HG02852 (cell line): ENCODE data around the gene TTC27.
"Not testable (repeated sequence)": the region's sequence is repeated elsewhere in the genome, so short reads cannot be mapped to it uniquely, and the experiment has no call there.

Source experiments
- ATAC-seq: cut with Tn5 transposase; IDR thresholded peaks from one replicate; pipeline ENCODE4 v1.9.1; 2021; ENCODE audit warnings: mild to moderate bottlenecking, moderate library complexity; ENCODE audit not compliant: unreplicated experiment

TTC27 gene

DNA sequence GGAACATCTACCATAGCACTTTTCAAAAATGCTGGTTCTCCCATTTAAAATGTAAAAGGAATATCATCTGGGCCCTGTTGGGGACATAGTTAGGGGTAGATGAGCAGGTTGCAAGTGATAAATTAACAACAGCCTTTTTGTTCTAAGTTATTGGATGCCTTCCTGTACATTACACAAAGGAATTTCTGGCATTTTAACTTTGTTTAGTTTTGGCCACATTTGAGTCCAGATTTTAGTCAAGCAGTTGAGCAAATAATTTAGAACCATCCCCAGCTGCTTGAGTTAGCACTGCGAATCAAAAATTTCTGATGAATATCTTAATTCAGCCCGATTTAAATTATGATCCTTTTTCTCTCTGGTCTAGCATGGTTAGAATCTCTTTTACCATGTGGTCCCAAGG lies 124.4 kb downstream of the TTC27 start:
- no peak for ATAC-seq

- no peak for ATAC-seq
These were observed 125.1 kb downstream of the TTC27 start for GRCh38 chr2:32752952-32753351.

DNA sequence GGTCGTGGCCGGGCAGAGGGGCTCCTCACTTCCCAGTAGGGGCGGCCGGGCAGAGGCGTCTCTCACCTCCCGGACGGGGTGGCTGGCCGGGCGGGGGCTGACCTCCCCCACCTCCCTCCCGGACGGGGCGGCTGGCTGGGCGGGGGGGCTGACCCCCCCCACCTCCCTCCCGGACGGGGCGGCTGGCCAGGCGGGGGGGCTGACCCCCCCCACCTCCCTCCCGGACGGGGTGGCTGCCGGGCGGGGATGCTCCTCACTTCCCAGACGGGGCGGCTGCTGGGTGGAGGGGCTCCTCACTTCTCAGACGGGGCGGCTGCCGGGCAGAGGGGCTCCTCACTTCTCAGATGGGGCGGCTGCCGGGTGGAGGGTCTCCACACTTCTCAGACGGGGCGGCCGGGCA lies 126.8 kb downstream of the TTC27 start:
- ATAC-seq: not testable (repeated sequence)

GRCh38 chr2:32755666-32756065 lies 127.8 kb downstream of the TTC27 start:
- ATAC-seq: no peak

DNA sequence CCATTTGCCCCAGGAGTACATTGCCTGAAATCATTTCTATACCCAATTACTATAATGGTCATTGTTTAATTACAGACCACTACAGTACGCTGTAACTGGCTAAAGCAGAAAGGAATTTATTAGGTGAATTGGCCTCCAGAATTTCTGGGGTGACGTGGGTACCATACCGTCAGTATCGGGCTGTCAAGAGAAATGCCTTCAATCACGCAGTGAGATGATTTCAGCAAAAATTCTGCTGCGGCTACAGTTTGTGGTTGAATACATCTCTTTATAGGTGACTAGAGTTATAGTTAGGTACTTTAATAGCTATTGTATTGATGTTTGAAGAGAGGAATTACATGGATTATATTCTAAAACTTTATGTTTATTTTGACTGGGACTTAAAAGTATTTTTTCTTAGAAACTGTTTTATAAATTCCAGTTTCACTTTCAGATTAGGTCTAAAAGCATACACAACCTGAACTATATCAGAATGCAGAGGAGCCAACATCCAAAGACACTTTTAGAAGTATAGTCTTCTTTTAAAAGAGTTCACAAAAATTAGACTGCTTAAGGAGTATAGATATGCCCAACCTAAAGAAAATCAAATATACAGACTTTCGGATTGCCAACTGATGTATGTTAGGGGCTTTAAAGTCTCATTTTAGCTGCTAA lies 128.4 kb downstream of the TTC27 start:
- no peak for ATAC-seq

- ATAC-seq: no peak
These were observed 130.4 kb downstream of the TTC27 start for GRCh38 chr2:32758232-32758631.

DNA sequence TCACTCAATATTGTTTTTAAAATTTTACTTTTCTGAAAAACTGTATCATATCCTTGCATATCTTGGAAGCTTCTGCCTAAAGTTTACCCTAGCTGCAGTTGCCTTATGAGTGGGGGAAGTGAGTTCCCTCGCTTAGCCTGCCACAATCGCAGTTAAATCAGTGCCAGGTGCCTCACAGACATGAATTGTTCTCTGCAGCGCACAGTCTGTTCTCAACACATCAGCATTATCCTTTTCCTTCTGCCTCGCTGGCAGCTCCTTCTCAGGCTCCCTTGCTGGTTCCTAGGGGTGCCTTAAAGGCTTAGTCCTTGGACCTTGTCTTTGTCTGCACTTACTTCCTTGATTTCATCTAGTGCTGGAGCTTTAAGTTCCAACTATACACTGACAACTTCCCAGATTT lies 132.8 kb downstream of the TTC27 start:
- ATAC-seq: no peak

DNA sequence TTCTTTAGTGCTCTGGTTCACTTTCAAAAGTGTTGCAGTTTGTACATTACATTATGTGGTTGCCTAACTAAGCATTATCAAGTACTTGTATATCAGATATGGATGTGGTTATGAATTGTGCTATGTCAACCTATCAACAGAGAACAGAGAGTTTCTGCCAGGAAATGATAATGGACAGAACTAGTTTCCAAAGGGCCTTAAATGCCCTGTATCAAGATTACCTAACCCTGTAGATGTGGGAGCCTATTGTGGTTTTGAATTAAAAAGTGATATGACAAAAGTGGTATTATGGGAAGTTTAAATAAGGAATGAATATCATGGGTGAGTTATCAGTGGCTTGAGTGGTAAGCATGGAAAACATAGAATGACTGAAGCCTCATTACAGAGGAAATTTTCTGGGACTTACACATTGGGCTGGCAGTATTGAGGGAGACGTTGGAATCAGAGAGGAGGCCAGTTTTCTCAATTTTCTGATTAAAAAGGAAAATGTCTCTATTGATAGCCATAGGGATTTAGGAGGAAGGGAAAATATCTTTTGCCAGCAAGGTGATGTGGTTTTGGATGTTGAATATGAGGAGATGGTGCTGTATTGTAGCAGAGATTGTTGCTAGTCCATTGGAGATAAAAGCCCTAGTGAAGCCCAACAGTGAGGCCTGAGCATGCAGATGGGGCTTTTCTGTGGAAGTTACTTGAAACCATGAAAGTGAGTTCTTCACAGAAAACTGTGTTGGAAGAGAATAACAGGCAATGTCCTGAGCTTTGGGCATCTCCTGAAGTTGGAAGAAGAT lies 140.7 kb downstream of the TTC27 start:
- no peak for ATAC-seq

DNA sequence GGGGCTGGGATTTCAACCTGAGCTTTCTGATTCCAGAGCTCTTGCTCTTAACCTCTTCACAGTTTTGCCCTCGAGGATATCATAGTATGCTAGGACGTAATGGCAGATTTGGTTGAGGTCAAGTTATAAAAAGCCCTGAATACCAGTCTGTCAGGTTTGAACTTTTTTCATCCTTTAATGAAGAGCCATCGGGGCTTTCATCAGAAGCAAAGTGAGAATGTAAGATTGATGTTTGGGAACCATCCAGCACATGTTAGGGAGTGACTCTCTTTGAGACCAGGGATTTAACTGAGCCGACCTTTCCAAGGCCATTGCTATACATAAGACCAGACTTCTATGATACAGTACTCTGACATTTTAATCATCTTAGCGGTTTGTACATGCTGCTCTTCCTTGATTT lies 142.5 kb downstream of the TTC27 start:
- no peak for ATAC-seq

- ATAC-seq: no peak
These were observed 145.0 kb downstream of the TTC27 start for GRCh38 chr2:32772638-32773447.

DNA sequence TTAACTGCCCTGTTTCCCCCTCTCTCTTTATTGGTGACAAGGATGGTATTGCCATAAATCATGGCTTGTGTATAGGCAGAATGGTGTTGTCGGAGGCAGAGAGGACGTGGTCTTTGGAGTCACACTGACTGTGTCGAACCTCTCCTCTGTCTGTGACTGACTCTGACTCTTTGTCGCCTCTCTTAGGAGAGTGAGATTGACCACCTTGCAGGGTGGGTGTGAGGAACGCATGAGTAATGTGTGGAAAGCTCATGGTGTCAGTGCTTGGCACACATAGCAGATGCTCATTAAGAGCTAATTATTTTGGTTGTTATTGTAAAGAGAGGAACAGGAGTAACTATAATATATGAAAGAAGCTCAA lies 145.6 kb downstream of the TTC27 start:
- no peak for ATAC-seq

GRCh38 chr2:32775954-32776353 lies 148.1 kb downstream of the TTC27 start:
- ATAC-seq: no peak

GRCh38 chr2:32777714-32778113 lies 149.9 kb downstream of the TTC27 start:
- ATAC-seq: no peak

DNA sequence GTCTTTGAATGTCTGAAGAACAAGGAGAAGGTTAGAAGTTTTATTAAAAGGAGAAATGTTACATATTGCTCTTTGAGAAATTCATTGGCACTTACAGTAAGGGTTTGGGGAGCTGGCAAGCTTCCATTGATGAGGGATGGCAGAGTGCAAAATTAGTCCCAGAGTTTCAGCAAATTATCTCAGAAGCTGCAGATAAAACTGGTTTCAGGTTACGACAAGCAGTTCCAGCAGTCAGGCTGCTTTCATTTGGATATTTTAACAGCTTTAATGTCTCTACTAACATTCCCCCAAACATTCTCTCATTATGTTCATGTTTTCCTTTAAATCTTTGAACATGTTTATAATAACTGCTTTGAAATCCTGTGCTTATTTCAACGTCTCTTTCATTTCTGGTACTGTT lies 153.1 kb downstream of the TTC27 start:
- ATAC-seq: no peak

- no peak for ATAC-seq
These were observed 155.6 kb downstream of the TTC27 start for GRCh38 chr2:32783469-32783868.

DNA sequence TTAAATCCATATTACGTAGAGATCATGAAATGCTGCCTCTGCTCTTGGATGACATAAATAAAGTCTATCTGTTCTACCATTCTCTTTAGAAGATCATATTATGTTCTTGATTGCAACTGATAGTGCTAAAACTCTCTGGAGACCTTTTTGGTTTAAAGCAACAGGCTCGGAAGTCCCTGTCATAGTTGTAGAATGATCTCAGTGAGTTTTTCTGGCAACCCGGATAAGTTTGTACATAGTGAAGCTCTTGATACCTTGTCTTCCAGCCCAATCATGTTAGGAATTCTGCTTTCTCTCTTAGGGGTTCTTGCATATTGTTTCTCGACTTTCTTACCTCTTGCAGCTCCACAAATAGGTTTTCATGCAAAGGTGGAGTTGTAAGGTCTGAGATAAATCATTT lies 156.1 kb downstream of the TTC27 start:
- no peak for ATAC-seq

DNA sequence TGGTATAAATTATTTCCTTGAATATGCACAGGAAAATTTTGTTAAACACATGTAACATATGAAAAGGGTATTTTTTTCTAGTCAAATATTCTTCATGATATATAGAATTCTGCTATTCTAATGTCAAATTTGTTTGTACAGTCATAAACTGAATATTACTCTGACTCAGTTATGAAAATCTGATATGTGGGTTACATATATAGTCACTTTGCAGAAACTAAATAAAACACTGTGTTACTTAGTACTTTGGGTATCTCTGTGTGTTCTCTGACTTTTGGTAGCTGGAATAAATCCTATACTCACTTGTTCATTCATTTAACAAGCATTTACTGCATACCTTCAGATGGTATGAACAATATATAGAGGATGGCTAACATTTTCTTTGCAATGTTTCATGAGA lies 159.4 kb downstream of the TTC27 start:
- peak; percentile 40 for ATAC-seq

GRCh38 chr2:32788114-32788513 lies 160.3 kb downstream of the TTC27 start:
- no peak for ATAC-seq

DNA sequence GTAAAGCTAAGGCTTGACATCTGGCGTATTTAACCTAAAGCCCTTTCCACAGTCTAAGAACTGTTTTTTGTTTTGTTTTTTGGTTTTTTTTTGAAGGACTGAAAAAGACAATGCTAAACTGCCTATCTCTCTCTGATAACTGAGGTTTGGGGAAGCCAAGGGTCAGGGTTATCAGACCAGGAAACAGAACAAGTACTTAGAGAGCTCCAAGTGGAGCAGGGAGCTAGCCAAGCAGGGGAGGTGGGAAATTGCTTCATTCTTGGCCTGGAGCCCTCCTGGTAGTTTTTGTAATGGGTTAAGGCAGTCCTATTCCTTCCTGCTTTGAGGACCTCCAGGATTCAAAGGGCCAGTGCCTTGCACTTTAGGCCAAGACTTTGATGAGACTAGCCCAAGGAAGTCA lies 164.6 kb downstream of the TTC27 start:
- ATAC-seq: no peak

DNA sequence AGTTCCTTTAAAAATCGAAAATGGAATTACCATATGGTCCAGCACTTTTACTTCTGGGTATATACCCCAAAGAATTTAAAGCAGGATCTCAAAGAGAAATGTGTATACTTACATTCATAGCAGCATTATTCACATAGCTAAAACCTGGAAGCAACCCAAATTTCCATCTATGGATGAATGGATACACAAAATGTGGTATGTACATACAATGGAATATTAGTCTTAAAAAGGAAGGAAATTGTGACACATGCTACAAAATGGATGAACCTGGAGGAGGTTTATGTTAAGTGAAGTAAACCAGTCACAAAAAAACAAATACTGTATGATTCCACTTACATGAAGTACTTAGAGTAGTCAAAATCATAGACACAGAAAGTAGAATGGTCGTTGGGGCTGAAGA lies 171.0 kb downstream of the TTC27 start:
- ATAC-seq: no peak

GRCh38 chr2:32801741-32802140 lies 173.9 kb downstream of the TTC27 start:
- no peak for ATAC-seq

DNA sequence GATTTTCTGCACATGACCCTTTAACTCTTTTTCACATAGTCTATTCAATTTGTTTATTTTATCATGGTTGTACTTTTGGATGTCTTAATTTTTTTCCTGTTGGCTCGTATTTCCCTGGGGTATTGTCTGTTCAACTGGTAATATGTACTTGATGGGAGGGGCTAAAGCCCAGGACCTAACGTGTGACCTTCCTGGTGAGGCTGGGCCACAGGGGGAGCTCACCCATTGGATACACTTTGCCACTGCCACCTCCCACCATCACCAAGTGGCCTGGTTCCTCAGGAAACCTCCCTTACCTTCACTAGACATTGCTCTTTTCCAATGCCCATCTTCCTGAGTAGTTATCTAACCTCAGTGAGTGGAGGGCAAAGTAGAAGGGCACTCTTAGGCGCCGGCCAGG lies 175.0 kb downstream of the TTC27 start:
- no peak for ATAC-seq
